HG03378 (cell line): ENCODE results near the gene GPRASP1.

Source experiments
- ATAC-seq: cut with Tn5 transposase; IDR thresholded peaks from one replicate; pipeline ENCODE4 v1.9.1; 2021; ENCODE audit warnings: mild to moderate bottlenecking, moderate library complexity; ENCODE audit not compliant: unreplicated experiment

GPRASP1 gene

GRCh38 chrX:102694749-102695148 lies 43.5 kb downstream of the GPRASP1 start:
- ATAC-seq, result no peak

GRCh38 chrX:102696306-102696705 lies 45.0 kb downstream of the GPRASP1 start:
- no peak for ATAC-seq

GRCh38 chrX:102697494-102697893 lies 46.2 kb downstream of the GPRASP1 start:
- no peak for ATAC-seq
